ENCODE data around the gene BIN1. TPM values are rescaled to one million over a fixed set of nuclear protein-coding genes. Genes with fewer than 3 reads are reported as not detected.
A peak's percentile ranks its signal among the peaks of the same experiment; 100 is the strongest.

The BIN1 gene
- total and polyA plus RNA-seq, 7 donors: 615 to 1,667 (median 1,331) TPM

- H3K27me3 ChIP-seq (ENCODE audit: insufficient read depth in 3 of 3, low read length in 2 of 3): peaks cover 0 to 24% (median 2%) of the 10 kb centered on the region in 3 donors
- 23 to 61% (median 32%) methylated on average over 2 of the region's 2 CpGs for WGBS, 3 donors
- no peak for DNase-seq
- no peak for TF ChIP-seq CTCF (IDR thresholded peaks at IDR 0.05)
- H3K4me1 ChIP-seq: no peaks in the 10 kb centered on the region
- intact Hi-C loops (cut with DNase I): no loop called here
- ATAC-seq: peak in 1 of 4 donors; percentile 24
- no peak overlapping the region for H3K4me3 ChIP-seq
- no peaks in the 10 kb centered on the region for H3K9me3 ChIP-seq
- H3K36me3 ChIP-seq (ENCODE audit: insufficient read depth in 1 of 2, low read depth in 1 of 2): no peaks in the 10 kb centered on the region
- H3K27ac ChIP-seq: no peak overlapping the region
Measured at GRCh38 chr2:127012215-127012614, 94.7 kb downstream of the BIN1 start.

GRCh38 chr2:127011796-127012195, 95.2 kb downstream of the BIN1 start:
- no peaks in the 10 kb centered on the region for H3K4me1 ChIP-seq
- no peak for ATAC-seq
- no peak overlapping the region for H3K4me3 ChIP-seq
- no peak for DNase-seq
- 33 to 44% (median 43%) methylated on average over 8 of the region's 8 CpGs for WGBS, 3 donors
- H3K27me3 ChIP-seq (ENCODE audit: insufficient read depth in 3 of 3, low read length in 2 of 3): peaks cover 0 to 24% (median 2%) of the 10 kb centered on the region in 3 donors
- no peak overlapping the region for H3K27ac ChIP-seq
- TF ChIP-seq CTCF (IDR thresholded peaks at IDR 0.05): no peak
- no peaks in the 10 kb centered on the region for H3K9me3 ChIP-seq
- intact Hi-C loops (cut with DNase I): no loop called here
- H3K36me3 ChIP-seq (ENCODE audit: insufficient read depth in 1 of 2, low read depth in 1 of 2): no peaks in the 10 kb centered on the region

GRCh38 chr2:127011231-127011661, 95.7 kb downstream of the BIN1 start:
- H3K27me3 ChIP-seq (ENCODE audit: insufficient read depth in 3 of 3, low read length in 2 of 3): peaks cover 0 to 24% (median 2%) of the 10 kb centered on the region in 3 donors
- intact Hi-C loops (cut with DNase I): no loop called here
- H3K4me1 ChIP-seq: no peaks in the 10 kb centered on the region
- no peak for DNase-seq
- H3K36me3 ChIP-seq (ENCODE audit: insufficient read depth in 1 of 2, low read depth in 1 of 2): no peaks in the 10 kb centered on the region
- TF ChIP-seq CTCF (IDR thresholded peaks at IDR 0.05): no peak
- H3K4me3 ChIP-seq: no peak overlapping the region
- H3K9me3 ChIP-seq: no peaks in the 10 kb centered on the region
- no peak overlapping the region for H3K27ac ChIP-seq
- peak in 1 of 4 donors; percentile 19 for ATAC-seq
- WGBS, 3 donors: 45 to 50% (median 49%) methylated on average over 2 of the region's 2 CpGs

GRCh38 chr2:127008265-127009015, 98.5 kb downstream of the BIN1 start:
- Histone ChIP-seq H3K4me1 (no peaks in the 10 kb centered on the region), H3K4me3 (no peak overlapping the region), H3K27me3 (ENCODE audit: insufficient read depth in 3 of 3, low read length in 2 of 3) (peaks cover 0 to 17% (median 0%) of the 10 kb centered on the region in 3 donors), H3K36me3 (ENCODE audit: insufficient read depth in 1 of 2, low read depth in 1 of 2) (no peaks in the 10 kb centered on the region), H3K27ac (no peak overlapping the region), H3K9me3 (no peaks in the 10 kb centered on the region)
- ATAC-seq: no peak
- no peak for TF ChIP-seq CTCF (IDR thresholded peaks at IDR 0.05)
- intact Hi-C loops (cut with DNase I): no loop called here
- no peak for DNase-seq
- 90 to 94% (median 91%) methylated on average over 5 of the region's 5 CpGs for WGBS, 3 donors

All from psoas muscle (tissue), 8 donors.